NB4 (cell line): ENCODE results near the gene ITCH.

Experiments used
- DNase-seq: peaks from one replicate; pipeline ENCODE4 v3.0.0; 2010; ENCODE audit warnings: low read depth
- H3K4me3 ChIP-seq: one replicate; pipeline ENCODE4 v1.5.1; 2011; ENCODE audit warnings: mild to moderate bottlenecking, low read depth, low read length, moderate library complexity
- CTCF ChIP-seq: IDR thresholded peaks from one replicate; pipeline ENCODE4 v1.5.1; 2012; ENCODE audit warnings: low read depth, low read length
- MYC ChIP-seq: IDR thresholded peaks from 2 replicates; pipeline ENCODE4 v1.6.1; 2011; ENCODE audit warnings: low read depth, low read length
- POLR2A ChIP-seq: IDR thresholded peaks from 2 replicates; pipeline ENCODE4 v1.6.1; 2011; ENCODE audit warnings: mild to moderate bottlenecking; ENCODE audit not compliant: insufficient read length; ENCODE audit errors: extremely low read depth
- TF ChIP-seq, protein P1 (sequence below): IDR thresholded peaks from 2 replicates; pipeline ENCODE4 v1.6.1; 2011; ENCODE audit warnings: low read depth, low read length

The ITCH gene

GRCh38 chr20:34368547-34368946 lies 5.5 kb downstream of the ITCH start:
- no peak overlapping the region for H3K4me3 ChIP-seq
- DNase-seq = no peak
- TF ChIP-seq, protein P1, sequence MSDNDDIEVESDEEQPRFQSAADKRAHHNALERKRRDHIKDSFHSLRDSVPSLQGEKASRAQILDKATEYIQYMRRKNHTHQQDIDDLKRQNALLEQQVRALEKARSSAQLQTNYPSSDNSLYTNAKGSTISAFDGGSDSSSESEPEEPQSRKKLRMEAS = no peak
- TF ChIP-seq CTCF (no peak), MYC (no peak), POLR2A (no peak)

- TF ChIP-seq POLR2A (no peak), MYC (no peak), CTCF (no peak)
- TF ChIP-seq, protein P1 = no peak
- H3K4me3 ChIP-seq = no peak overlapping the region
- no peak for DNase-seq
Observed at GRCh38 chr20:34369265-34369664, 6.2 kb downstream of the ITCH start.

- H3K4me3 ChIP-seq = no peak overlapping the region
- TF ChIP-seq, protein P1 = no peak
- no peak for TF ChIP-seq MYC
- no peak for TF ChIP-seq CTCF
- TF ChIP-seq POLR2A = no peak
- no peak for DNase-seq
Observed at GRCh38 chr20:34370062-34370461, 7.0 kb downstream of the ITCH start.

DNA sequence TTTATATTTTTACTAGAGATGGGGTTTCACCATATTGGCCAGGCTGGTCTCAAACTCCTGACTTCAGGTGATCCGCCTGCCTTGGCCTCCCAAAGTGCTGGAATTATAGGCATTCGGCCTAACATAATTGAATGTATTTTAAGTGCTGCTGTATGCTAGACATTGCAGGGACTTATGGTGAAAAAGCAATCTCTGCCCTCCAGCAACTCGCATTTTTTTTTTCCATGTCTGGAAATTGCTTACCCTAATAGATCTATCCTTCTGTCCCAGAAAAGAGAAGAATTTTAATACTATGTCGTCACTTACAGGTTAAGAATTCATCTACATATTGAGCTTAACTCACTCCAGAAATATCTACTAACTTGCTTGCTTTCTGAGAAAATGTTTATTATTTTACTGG lies 10.4 kb downstream of the ITCH start:
- no peak for DNase-seq
- no peak overlapping the region for H3K4me3 ChIP-seq
- TF ChIP-seq CTCF (no peak), MYC (no peak), POLR2A (no peak)
- TF ChIP-seq, protein P1 = no peak

DNA sequence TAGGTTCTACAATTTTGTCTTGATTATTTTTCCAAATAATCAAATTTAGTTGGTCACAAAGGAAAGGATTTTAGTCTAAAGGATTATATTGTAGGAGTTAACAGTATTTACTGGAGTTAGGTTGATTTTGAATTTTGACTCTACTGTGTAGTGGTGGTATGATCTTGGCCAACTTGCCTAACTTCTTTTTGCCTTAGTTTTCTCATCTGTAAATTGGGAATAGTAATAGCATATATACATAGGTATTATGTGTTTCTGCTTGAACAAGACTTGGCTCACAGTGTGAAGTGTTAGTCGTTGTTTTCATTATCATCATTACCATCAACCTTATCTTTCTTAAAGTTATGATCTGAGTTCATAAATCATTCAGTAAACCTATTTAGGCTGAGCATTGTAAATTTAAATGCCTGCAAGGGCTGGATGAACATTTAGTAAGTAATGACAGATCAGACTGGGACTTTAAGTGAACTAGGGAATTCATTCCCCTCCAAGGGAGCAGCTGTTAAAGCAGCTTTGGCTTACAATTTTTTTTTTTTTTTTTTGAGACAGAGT lies 11.2 kb downstream of the ITCH start:
- no peak for DNase-seq
- TF ChIP-seq CTCF = no peak
- no peak for TF ChIP-seq MYC
- TF ChIP-seq POLR2A = no peak
- TF ChIP-seq, protein P1 = no peak
- no peak overlapping the region for H3K4me3 ChIP-seq

DNA sequence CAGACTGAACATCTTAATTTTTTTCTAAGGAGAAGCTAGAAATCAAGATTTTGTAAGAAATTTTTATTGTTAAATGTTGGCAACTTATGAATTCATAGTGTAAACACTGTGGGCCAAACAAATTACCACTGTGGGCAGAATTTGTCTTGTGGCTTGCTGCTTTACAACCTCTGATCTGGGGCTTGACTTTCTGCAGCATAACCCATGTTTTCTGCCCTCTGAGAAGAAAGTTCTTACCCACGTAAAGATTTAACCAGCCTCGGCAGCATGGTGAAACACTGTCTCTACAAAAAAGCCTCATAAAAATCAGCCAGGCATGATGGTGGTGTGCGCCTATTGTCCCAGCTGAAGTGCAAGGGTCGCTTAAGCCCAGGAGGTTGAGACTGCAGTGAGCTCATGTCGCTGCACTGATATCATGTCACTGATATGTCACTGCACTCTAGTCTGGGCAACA lies 12.9 kb downstream of the ITCH start:
- DNase-seq = no peak
- TF ChIP-seq MYC = no peak
- TF ChIP-seq CTCF = no peak
- no peak for TF ChIP-seq POLR2A
- TF ChIP-seq, protein P1 = no peak
- H3K4me3 ChIP-seq = no peak overlapping the region
